Bronchial epithelial cell (primary cell): ENCODE measurements around the gene HCAR2. TPM values are rescaled to one million over a fixed set of nuclear protein-coding genes. Genes with fewer than 3 reads are reported as not detected.
"Not testable (repeated sequence)": the region's sequence is repeated elsewhere in the genome, so short reads cannot be mapped to it uniquely, and the experiment has no call there.

Source experiments
- DNase-seq: peaks from one replicate; pipeline ENCODE4 v3.0.0-alpha.2; 2010; ENCODE audit warnings: low read depth
- FAIRE-seq: peaks from 2 replicates; lab custom pipeline; 2011; peaks lifted over from hg19 to GRCh38; lab: Jason Lieb, UNC
- H3K27me3 ChIP-seq: 2 replicates; pipeline ENCODE4 v1.5.1; 2011; ENCODE audit warnings: low read length; ENCODE audit not compliant: control insufficient read depth, insufficient read depth
- H3K36me3 ChIP-seq: 2 replicates; pipeline ENCODE4 v1.5.1; 2011; ENCODE audit warnings: low read length; ENCODE audit not compliant: control insufficient read depth, insufficient read depth
- H3K4me3 ChIP-seq: 2 replicates; pipeline ENCODE4 v1.5.1; 2011; ENCODE audit warnings: mild to moderate bottlenecking, low read depth, low read length, control low read depth
- CTCF ChIP-seq: IDR thresholded peaks from 2 replicates; pipeline ENCODE4 v1.5.1; 2011; ENCODE audit warnings: mild to moderate bottlenecking, moderate library complexity, low read length, control low read depth, inconsistent platforms; ENCODE audit not compliant: insufficient read depth, severe bottlenecking
- total RNA-seq: library from RNA; depleted of rRNA; stranded (reverse); fragments of >200 nt; gene quantifications from 2 replicates; pipeline ENCODE4 v1.2.1, GENCODE V29; 2014

The HCAR2 gene
- total RNA-seq, 1 donor from 2014 or later = 1.6 TPM

- Histone ChIP-seq H3K4me3 (no peak overlapping the region), H3K27me3 (no peaks in the 10 kb centered on the region), H3K36me3 (no peaks in the 10 kb centered on the region)
- DNase-seq (no peak), FAIRE-seq (no peak)
- TF ChIP-seq CTCF = no peak
Measured at GRCh38 chr12:122691566-122691965, 11.6 kb downstream of the HCAR2 start.

GRCh38 chr12:122688291-122688690, 14.9 kb downstream of the HCAR2 start:
- no peaks in the 10 kb centered on the region for H3K36me3 ChIP-seq
- TF ChIP-seq CTCF = no peak
- FAIRE-seq (no peak), DNase-seq (no peak)
- H3K27me3 ChIP-seq = no peaks in the 10 kb centered on the region
- H3K4me3 ChIP-seq = no peak overlapping the region

GRCh38 chr12:122687086-122687485, 16.1 kb downstream of the HCAR2 start:
- FAIRE-seq = no peak
- DNase-seq = peak; percentile 36
- H3K36me3 ChIP-seq = no peaks in the 10 kb centered on the region
- H3K27me3 ChIP-seq = no peaks in the 10 kb centered on the region
- no peak overlapping the region for H3K4me3 ChIP-seq
- TF ChIP-seq CTCF = no peak

GRCh38 chr12:122686538-122686937, 16.6 kb downstream of the HCAR2 start:
- no peaks in the 10 kb centered on the region for H3K27me3 ChIP-seq
- H3K36me3 ChIP-seq = no peaks in the 10 kb centered on the region
- no peak for TF ChIP-seq CTCF
- FAIRE-seq (no peak), DNase-seq (no peak)
- H3K4me3 ChIP-seq = no peak overlapping the region

- Histone ChIP-seq H3K4me3 (no peak overlapping the region), H3K27me3 (no peaks in the 10 kb centered on the region), H3K36me3 (no peaks in the 10 kb centered on the region)
- no peak for FAIRE-seq
- TF ChIP-seq CTCF = no peak
- no peak for DNase-seq
Measured at GRCh38 chr12:122684297-122684813, 18.8 kb downstream of the HCAR2 start.

- Histone ChIP-seq H3K36me3 (no peaks in the 10 kb centered on the region), H3K4me3 (no peak overlapping the region), H3K27me3 (no peaks in the 10 kb centered on the region)
- TF ChIP-seq CTCF = no peak
- DNase-seq (no peak), FAIRE-seq (no peak)
Measured at GRCh38 chr12:122681814-122682213, 21.3 kb downstream of the HCAR2 start.

- not testable (repeated sequence) for H3K36me3 ChIP-seq, FAIRE-seq, H3K27me3 ChIP-seq, H3K4me3 ChIP-seq, DNase-seq
Measured at GRCh38 chr12:122680989-122681388, 22.2 kb downstream of the HCAR2 start.

GRCh38 chr12:122676781-122677180, 26.4 kb downstream of the HCAR2 start:
- not testable (repeated sequence) for H3K4me3 ChIP-seq, H3K27me3 ChIP-seq, H3K36me3 ChIP-seq, FAIRE-seq, DNase-seq
